GM18909 (cell line): Measurements from ENCODE around the gene HELZ2.

Experiments used
- ATAC-seq: cut with Tn5 transposase; IDR thresholded peaks from one replicate; pipeline ENCODE4 v1.9.1; 2021; ENCODE audit warnings: mild to moderate bottlenecking; ENCODE audit not compliant: unreplicated experiment, poor library complexity

The HELZ2 gene

DNA sequence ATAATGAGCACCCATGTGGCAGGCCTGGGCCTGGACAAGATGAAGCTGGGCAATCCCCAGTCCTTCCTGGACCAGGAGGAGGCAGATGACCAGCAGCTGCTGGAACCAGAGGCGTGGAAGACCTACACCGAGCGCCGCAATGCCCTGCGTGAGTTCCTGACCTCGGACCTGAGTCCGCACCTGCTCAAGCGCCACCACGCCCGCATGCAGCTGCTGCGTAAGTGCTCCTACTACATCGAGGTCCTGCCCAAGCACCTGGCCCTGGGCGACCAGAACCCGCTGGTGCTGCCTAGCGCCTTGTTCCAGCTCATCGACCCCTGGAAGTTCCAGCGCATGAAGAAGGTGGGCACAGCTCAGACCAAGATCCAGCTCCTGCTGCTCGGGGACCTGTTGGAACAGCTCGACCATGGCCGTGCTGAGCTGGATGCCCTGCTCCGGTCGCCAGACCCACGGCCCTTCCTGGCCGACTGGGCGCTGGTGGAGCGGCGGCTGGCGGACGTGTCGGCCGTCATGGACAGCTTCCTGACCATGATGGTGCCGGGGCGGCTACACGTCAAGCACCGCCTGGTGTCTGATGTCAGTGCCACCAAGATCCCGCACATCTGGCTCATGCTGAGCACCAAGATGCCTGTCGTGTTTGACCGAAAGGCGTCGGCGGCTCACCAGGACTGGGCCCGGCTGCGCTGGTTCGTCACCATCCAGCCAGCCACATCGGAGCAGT, 18.2 kb downstream of the HELZ2 start:
- ATAC-seq, result no peak

DNA sequence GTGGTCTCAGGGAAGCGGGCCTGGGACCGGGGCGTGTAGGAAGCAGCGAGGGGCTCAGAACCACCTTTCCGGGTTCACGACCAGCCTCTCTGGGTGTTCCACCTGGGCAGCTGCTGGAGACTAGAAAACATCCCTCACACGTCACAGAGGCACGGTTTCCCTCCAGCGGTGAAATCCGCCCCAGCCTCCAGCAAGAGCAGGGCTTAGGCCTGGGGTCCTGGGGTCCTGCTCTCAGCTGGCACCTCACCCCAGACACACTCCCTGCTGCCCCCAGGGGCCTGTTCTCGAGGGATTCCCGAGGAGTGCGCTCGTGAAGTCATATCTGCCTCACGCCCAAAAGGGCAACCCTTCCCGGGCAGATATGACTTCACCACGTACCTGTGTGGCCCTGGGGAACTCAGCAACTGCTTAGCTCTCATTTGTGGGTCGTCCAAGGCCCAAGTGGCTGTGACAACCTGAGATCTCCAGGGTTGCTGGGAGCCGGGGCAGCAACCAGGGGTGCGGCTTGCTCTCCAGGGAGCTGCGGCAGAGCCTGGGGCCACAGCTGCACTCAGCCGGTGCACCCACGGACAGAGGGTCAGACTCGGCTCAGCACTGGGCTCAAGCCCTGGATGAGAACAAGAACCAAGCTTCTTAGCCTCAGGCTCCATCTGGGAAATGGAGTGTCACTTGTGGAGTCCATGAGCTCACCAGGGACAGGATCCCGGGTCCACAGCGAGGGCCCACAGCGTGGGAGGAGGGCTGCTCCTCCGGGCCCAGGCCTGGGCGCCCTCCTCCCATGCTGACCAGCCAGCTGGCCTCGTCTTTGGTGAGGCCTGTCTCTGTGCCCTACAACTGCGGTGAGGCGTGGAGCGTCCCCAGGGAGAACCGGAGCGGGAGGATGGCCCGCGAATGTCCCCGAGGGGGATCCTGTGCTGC, 19.4 kb downstream of the HELZ2 start:
- no peak for ATAC-seq

GRCh38 chr20:63553933-63554290, 20.1 kb downstream of the HELZ2 start, which contains the start of gene FNDC11:
Gene FNDC11 (plus strand): TSS chr20:63554159. CDS start chr20:63555664, 1,505 bp downstream.
- peak; percentile 20 for ATAC-seq

- peak; percentile 35 for ATAC-seq
Observed at GRCh38 chr20:63553251-63553932, 20.6 kb downstream of the HELZ2 start.

GRCh38 chr20:63552481-63553249, 21.4 kb downstream of the HELZ2 start:
- ATAC-seq, result peak; percentile 40

GRCh38 chr20:63551068-63551467, 23.0 kb downstream of the HELZ2 start:
- no peak for ATAC-seq

DNA sequence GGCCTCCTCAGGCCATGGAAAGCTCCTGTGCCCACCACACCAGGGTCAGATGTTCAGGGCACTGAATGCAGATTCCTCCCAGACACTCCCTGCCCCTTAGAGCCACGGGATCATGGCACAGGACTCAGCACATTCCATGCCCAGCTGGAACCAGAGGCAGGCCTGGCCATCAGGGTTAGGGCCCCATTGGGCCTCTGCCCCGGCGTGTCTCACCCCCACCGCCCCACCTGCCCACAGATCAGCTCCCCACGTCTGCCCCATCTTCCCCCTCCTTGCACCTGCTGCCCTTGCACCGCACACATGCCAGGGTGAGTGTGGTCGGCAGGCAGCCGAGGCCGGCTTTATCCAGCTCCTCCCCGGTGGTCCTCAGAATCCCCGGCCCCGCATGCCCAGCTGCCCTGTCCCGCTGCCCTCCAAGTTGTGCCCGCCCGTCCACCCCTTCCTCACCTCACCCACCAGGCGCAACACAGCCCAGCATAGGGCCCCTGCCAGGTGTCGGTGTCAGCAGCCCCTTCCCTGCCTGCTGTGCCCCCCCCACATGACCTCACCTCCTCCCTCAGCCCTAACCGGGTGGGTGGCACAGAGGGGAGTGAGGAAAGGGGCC, 24.3 kb downstream of the HELZ2 start:
- no peak for ATAC-seq

DNA sequence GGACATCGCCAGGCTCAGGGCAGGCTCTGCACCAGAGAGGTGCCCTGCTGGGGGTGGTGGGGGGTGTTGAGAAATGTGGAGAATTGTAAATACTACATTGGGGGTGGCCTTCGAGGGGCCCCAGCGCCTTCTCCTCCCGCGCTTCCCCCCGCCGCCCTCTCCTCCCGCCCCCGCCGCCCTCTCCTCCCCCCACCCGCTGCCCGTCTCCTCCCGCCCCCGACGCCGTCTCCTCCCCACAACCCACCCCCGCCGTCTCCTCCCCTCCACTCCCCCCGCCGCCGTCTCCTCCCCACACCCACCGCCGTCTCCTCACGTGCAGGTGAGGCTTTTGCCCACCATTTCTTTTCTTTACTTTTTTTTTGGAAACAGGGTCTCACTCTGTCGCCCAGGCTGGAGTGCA, 25.0 kb downstream of the HELZ2 start:
- ATAC-seq, result no peak

DNA sequence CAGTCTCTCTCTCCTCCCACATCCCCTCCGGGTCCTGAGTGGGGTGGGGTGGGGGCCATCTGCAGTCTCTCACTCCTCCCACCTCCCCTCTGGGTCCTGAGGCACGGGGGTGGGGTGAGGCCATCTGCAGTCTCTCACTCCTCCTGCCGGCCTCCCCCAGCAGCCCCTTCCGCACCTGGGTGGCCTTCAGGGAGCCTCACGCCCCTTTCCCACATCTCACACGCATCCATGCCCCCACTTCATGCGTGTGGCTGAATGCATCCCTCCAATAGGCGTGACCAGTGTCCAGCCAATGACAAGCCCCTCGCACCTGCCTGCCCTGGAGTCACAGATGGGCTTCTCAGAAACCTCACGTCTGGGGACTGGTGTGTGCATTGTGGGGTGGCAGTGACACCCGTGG, 25.5 kb downstream of the HELZ2 start:
- no peak for ATAC-seq

DNA sequence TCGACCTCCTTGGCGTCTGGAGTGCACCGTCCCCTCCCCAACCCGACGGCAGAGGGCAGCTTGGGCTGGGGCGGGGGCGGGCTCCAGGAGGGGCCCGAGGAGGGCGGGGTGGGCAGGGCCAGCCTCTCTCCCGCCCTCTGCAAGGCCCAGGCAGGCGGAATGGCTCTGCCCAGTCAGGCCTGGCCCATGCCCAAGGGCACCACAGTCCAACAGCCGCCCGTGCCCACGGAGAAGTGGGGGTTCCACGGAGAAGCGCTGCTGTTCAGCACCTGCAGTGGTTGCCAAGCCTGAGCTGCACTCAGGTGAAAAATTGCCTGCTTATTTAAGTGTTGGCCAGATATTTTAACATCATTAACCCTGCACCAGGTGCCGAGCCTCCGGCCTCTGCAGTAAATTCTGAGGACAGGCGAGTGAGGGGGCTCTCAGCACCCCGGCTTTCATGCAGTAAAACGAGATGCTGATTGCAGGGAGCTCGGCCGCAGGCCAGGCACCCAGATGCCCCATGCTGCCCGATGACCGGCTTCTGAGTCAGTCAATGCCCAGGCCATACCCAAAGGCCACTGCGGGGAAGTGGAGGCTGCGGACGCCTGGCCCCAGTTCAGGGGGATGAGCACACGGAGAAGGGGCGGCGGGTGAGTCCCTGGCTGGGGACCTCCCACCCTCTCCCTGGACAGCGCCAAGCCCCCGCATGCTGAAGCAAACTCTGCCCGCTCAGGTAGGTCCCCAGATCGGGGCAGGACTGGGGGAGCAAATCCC, 26.1 kb downstream of the HELZ2 start, which contains the start of gene SRMS:
TSS of gene SRMS (minus strand) at position 25 of the 756 bp plus-strand sequence. CDS start 286 bp downstream, outside the sequence.
- ATAC-seq, result no peak

GRCh38 chr20:63546956-63547724, 26.9 kb downstream of the HELZ2 start:
- no peak for ATAC-seq

GRCh38 chr20:63546256-63546955, 27.6 kb downstream of the HELZ2 start:
- ATAC-seq, result no peak

DNA sequence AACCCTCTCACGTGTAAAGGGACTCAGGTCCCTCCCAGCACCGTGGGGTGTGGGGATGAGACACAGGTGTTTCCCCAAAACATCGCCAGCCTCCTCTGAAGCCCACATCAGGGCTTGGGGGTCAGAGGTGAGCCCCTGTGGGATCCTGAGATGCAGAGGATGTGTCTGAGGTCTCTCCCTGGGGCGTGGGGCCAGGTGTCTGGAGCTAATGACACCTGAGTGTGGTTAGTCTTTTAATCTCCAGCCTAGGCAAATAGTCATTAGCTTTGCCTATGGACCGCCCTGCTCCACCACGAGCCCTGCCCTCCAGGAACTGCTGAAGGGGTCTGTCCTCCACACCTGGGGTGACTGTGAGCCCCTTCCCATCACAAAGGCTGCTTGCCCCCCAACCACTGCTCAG, 28.2 kb downstream of the HELZ2 start:
- ATAC-seq, result no peak

DNA sequence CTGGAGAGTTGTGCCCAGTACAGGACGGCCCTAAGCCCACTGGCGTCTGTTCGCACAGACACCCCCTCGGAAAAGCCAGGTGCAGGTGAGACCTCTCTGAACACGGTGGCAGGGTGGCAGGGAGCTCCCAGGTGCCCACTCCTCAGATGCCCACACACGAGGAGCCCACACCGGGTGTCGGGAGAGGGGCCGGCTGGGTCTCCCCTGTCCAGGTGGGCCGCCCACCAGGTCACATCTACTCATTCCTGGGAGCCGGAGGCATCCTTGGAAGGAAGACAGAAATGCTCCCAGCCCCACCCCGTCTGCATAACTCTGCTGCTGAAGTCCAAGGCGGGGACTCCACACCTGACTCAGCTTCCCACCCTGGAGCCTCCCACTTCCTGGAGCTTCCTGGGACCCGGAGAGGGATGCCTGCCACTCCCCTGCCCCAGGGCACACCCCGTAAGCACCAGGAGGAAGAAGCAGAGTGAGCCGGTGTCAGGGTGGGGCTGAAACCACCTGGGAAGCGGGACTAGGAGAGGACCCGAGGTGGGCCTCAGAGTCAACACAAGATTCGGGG, 29.0 kb downstream of the HELZ2 start:
- no peak for ATAC-seq

- ATAC-seq, result no peak
Observed at GRCh38 chr20:63544241-63544957, 29.6 kb downstream of the HELZ2 start.

GRCh38 chr20:63543733-63544132, 30.3 kb downstream of the HELZ2 start:
- ATAC-seq, result no peak

DNA sequence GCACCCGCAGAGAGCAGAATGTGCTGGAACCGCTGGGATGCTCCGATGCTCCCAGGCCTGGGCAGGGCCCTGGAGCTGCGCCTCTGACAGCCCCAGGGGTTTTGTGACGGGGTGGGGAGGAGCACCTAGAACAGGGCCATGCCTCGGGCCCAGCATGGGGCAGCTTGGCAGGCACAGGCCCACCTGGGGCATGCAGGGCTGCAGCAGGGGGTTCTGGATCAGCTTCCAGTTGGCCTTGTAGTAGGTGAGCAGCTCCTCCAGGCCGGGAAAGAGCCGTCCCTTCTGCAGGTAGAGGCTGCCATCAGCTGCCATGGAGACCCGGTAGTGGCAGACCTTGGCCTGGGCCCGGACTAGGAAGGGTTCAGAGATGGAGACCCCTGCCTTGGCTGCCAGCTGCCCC, 30.9 kb downstream of the HELZ2 start:
- ATAC-seq, result no peak
